Suppressor macrophage treated with lipopolysaccharide for 4 hours (primary cell): Measurements from ENCODE around the gene SEBOX.

Experiments used
- DNase-seq: peaks from one replicate; pipeline ENCODE4 v3.0.0-alpha.2; 2020

SEBOX gene

GRCh38 chr17:28317099-28317965, 47.7 kb downstream of the SEBOX start:
- no peak for DNase-seq

- DNase-seq, result no peak
These were observed 48.9 kb downstream of the SEBOX start for GRCh38 chr17:28315846-28316705.

GRCh38 chr17:28313841-28314240, 51.2 kb downstream of the SEBOX start:
- DNase-seq, result no peak
